GM12892 (cell line): ENCODE measurements around the gene JADE3.

Experiments used
- POLR2A ChIP-seq: IDR thresholded peaks from 2 replicates; pipeline ENCODE4 v1.6.1; 2011; ENCODE audit warnings: low read depth, low read length, control low read depth
- POLR2AphosphoS5 ChIP-seq: IDR thresholded peaks from 2 replicates; pipeline ENCODE4 v1.6.1; 2011; ENCODE audit warnings: low read depth, low read length, control low read depth
- TAF1 ChIP-seq: IDR thresholded peaks from 2 replicates; pipeline ENCODE4 v1.6.1; 2011; ENCODE audit warnings: low read depth, mild to moderate bottlenecking, control low read depth, low read length, borderline replicate concordance

DNA sequence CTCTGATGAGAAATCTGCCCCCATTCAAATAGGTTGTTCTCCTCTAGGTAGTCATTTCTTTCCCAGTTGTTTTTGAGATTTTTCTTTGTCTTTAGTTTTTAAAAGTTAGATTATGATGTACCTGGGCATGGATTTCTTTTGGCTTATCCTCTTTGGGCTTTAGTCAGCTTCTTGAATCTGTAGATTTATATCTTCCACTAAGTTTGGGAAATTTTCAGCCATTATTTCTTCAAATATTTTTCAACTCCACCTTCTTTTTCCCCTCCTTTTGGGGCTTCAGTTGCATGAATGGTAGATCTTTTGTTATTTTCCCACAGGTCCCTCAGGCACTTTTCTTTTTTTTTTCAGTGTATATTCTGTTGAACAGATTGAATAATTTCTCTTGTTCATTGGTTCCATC is 77.3 kb downstream of the JADE3 start:
- TF ChIP-seq POLR2A (no peak), POLR2AphosphoS5 (no peak), TAF1 (no peak)
